HG03045 (cell line): Measurements from ENCODE around the gene UIMC1.

ENCODE experiments used
- ATAC-seq: cut with Tn5 transposase; IDR thresholded peaks from one replicate; pipeline ENCODE4 v1.9.1; 2021; ENCODE audit warnings: mild to moderate bottlenecking, moderate library complexity; ENCODE audit not compliant: unreplicated experiment

UIMC1 gene

DNA sequence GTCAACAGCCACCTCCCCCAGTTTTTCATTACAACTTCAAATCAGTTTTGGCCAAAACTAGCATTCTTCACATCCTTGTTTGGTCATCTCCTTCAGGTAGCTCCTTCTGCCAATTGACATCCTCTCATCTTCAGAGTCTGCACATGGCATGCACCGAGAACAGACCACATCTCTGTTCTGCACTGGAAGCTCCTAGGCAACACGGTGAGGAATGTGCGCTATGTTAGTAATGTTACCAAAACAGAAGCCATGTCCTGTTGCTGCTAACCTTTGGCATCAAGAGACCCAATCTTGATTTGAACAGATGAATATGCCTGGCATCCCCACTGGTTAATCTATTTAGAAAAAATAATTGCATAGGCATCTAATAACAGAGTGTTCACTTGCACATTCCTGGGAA, 102.3 kb downstream of the UIMC1 start:
- no peak for ATAC-seq

DNA sequence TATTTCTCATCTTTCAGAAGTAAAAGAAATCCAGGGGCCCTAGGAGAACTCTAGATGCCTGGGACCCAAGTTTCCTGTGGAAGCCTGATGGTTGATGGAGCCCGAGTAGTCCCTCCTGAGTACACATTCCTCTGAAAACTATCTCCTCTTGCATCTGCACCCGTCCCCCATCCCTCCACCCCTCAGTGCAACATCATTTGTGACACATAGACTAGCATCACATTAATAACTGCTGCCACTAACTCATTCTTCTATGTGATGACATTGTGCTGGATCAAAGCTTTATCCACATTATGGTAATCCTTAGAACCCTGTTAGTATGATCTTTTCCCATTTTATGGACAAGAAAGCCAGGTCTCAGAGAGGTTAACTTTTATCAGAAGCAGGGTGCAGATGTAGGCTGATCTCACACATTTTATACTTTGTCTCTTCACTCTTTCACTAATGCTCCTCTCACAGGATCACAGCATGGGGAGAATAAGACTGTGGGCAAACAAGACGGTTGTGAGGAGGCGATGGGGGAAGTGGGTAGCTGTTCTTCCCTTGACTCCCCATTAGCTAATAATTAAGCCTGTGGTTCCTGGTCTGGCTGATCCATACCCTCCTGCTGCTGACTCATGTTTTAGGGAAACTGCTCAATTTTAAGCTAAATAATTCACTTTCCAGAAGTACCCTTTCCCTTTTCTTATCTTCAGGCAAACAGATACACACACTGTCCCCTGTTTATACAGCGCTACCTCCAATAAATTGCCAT, 103.5 kb downstream of the UIMC1 start:
- ATAC-seq: no peak

DNA sequence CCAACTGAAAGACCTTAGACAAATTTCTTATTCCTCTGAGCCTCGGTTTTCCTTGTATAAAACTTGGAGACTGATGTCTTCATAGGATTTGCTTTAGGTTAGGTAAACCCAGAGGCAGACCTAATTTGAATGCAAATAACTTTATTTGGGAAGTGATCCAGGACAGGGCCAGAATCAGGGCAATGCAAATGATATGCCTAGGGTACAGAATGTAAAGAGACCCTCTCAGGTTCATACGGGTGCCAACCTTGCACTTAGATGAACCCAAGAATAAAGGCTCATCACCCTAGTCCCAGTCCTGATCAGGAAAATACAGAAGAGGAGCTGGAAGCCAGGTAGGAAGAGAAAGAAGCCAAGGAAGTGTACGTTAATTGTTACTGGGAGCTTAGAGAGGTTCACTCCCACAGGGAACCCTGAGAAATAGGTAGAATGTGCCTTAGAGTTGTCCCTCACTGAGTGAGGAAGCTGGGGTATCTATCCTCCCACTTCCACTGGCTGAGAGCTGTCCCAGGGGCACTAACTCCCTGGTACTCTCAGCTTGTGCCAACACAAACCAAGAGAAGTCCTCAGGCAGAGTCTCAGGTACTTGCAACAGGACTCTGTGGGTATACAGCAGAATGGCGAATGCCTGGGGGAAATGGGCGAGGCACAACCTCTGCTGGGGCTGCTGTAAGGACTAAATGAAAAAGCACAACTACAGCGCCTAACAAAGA, 104.3 kb downstream of the UIMC1 start:
- no peak for ATAC-seq

DNA sequence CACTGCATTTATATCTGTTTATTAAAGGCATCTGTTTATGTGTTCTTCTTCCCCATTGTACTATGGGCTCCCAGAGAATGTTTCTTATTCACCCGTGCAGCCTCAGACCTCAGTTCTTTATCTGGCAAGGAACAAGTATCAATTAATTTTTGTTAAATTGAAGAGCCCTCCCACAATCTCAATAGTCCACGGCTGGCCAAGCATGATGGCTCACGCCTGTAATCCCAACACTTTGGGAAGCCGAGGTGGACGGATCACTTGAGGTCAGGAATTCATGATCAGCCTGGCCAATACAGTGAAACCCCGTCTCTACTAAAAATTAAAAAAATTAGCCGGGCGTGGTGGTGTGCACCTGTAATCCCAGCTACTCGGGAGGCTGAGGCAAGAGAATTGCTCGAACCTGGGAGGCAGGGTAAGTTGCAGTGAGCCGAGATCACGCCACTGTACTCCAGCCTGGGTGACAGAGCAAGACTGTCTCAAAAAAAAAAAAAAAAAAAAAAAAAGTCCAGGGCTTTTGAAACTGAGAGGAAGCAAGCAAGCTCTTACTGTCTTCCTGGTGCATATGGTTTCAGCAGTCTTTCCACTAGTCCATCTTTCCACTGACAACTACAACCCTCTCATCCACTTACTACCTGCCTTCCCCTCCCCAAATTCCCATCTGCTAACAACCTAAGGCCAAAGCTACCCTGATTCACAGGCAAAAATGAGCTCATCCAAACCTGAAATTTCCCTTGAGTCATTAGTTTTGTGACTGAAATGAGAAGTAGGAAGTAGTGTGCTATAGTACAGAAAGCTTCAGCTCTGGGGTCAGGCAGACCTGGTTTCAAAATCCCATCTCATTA, 105.1 kb downstream of the UIMC1 start:
- peak; percentile 65 for ATAC-seq

DNA sequence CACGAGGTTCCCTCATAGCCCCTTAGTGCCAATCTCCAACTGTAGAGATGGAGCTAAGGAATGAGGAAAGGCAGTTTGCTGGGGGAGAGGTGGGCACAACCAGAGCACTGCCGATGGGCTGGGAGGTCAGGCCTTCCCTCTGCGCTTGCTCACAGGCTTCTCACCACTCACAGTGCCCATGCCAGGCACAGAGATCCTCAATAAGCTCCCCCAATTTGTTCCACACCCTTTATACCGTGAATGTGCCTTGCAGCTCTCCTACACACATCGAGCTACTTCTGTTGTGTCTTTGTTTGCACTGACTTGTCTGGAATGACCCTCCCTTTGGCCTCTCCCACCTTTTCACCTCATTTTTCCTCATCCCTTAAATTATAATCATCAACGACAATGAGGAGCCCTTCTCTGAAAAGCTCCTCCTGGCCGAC, 105.8 kb downstream of the UIMC1 start:
- no peak for ATAC-seq

DNA sequence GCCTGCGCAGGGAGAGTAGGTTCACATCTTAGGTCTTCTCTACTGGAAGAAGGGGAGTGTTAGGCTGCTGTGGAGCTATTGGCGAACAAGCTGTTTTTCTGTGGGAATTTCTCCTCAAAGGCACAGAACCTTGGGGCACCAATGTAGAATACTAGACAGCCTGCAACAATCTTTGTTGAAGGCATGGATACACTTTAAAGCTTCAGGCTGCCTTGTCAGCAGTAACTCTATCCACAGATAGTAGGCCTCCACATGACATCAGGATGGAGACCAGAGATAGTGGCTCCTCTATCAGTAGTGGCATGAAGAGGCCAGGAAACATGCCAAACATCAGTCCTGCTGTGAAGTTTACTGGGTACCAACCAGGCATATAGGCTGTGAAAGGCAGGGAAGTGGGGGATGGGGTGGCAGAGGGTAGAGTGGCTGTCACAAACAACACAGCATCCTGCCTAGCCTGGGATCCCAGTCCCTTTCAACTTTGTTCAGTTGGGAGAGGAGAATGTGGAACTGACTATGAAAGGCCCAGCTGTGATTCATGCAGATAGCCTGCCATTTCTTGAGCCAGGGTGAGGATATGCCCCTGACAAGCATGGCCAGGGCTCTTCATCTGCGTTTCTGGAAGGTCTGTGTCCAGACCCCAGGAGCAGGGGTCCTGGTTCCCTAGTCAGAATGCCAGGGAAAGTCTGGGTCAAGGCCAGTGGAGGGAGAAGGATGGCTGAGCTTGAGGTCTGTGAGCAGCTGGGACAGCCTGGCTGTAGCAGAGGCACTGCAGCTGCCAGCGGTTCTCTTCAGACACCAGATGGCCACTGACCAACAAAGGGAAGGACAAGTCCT, 106.4 kb downstream of the UIMC1 start:
- no peak for ATAC-seq

DNA sequence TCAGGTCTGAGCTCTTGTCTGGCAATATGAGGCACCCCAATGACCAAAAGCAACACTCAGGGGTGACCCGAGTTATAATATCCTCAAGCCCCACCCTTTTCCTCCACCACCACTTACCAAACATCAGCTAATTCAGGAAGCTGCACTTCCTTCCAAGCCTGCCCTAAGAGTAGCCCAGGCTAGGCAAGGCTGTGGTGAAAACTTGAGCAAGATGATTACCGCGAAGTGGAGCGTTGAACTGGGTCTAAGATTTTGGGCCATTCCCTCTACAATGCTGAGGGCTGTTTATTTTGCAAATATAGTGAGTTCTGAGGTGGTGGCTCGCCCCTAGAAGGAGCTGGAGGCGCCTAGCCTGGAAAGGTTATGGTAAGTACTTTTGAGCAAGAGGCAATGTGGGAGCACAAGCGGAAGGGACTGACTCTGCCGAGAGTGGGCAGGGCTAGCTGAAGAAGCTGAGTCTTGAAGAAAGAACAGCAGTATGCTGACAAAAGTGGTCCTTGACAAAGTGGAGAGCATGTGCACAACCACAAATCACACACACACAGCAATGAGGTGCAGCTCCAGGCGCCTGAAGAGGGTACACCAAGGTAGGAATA, 107.2 kb downstream of the UIMC1 start, which contains the start of gene HK3:
Gene HK3, minus strand, starts transcription at position 51 of the 596 bp plus-strand sequence. CDS start 3,187 bp downstream, outside the sequence.
- no peak for ATAC-seq

DNA sequence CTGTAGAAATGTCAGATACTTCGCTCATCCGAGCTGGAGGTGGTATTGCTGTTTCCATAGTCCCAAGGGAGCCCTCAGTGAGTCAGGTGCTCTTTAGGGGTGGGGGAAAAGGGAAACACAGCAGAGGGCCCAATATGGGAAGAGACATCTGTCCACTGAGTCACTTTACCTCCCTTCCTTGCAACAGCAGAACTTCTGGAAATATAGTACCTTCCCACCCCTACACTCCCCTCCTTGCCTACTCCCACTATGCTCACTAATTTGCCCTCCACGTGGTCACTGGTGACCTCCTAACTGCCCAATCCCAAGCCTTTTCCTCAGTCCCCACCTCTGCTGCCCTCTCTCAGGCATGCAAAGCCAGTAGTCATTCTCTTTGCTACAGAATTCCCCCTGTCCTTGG, 109.3 kb downstream of the UIMC1 start:
- no peak for ATAC-seq

DNA sequence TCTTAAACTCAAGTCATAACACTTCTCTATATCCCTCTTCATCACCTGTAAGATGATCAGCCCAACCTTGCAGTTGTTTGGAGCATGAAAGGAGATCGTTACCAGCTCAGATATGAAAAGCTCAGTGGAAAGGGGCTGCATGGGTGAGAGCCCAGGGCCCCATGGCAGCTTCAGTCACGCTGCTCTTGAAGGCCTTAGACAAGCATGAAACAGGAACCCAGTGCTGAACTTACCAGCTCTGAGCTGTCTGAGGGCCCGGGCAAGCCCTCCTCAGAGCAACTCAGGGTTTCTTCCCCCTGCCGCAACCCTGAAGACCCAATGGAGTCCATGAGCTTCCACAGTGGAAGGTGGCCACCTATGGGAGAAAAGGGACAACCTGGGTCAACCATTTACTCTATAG, 110.7 kb downstream of the UIMC1 start:
- no peak for ATAC-seq

DNA sequence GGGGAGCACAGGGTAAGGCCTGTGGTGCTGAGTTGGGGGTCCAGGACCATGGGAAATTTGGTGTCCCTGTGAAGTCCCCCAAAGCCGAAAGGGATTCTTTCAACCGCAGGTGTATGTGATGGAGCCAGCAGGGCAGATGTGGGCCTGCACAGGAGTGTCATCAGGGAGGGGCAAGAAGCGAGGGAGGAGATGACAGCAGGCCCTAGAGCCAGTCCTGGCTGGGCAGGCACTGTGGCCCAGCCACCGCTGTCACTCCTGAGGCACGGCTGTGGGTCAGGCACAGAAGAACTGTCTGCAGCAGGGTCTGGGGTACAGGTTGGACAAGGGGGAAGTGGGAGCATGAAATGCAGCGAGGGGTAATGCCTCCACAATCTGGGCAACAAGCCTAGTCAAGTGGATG, 112.3 kb downstream of the UIMC1 start:
- no peak for ATAC-seq

DNA sequence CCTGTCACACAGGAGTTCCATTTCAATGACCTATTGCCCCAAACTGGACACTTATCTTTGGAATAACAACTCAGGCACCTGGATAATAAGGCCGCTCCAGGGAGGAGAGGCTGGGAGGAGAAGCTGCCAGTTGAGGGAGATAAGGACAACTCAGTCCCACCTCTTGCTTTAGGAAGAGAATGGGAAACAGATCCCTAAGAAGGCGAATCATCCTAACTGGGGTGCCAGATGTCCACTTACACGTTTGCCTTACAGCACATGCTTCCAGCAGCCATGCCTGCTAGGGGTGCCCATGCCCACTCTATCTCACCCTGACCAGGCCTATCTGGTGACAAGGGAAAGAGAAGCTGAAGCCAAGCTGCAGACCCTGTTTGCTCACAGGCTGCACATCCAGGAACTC, 113.9 kb downstream of the UIMC1 start:
- no peak for ATAC-seq

DNA sequence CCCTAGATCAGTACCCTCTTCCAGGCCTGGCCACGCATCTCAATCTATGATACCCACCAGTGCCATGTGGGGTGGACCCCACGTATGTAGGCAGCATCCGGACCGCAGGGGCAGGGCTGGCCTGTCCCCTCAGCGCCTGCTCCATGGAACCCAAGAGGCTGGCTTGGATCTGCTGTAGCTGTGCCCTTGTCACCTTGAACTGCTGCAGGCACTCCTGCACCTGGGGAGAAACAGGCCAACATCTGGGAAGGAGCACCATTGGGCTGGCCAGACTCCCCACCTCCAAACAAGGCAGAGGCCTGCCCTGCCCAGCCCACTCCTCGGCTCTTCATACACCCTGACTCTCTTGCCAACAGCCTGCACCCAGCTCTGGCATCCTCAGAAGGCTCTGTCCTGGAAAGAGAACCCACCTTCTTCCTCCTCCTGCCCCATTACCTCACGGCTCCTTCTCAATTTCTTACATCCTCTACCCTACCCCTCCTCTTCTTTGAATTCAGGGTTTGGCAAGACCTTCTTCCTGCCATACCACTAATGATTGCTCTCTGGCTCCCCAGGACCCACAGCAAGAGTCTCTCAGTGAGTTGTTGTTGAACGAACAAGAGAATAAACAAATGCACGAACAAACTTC, 115.1 kb downstream of the UIMC1 start:
- no peak for ATAC-seq

DNA sequence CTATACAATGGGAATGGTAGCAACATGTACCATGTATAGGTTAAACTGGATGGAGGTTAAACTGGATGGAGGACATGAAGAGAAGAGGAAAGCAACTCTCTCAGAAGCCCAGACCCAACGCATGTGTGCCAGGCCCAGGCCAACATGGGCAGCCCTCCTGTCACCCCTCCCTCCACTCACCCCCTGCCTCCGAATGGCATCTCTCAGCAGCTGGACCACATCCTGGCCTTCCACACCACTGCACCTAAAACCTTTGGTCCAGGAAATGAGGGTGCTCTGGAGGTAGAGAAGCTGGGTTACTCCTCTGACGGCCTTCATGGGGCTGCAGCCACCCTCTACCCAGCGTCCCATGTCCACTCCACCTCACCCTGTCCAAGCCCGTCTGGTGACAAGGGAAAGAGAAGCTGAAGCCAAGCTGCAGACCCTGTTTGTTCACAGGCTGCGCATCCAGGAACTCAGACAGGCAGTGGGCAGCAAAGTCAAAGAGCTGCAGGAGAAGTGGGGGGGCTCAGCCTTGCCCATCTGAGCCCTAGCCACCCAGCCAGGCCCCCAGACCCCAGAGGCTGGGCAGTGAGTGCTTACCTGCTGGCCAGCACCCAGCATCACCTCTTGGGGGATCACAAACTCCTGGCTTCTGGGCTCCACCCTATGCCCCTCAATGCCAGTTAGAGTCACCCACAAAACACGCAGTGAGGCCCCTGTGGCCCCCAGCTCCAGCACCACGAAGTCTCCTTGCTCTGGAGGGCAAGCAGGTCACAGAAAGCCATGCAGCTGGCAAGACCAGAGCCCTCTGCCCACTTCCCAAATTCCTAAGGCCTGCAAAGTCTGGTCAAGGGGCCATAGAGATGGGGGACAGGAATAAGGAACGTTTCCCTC, 115.9 kb downstream of the UIMC1 start:
- no peak for ATAC-seq

DNA sequence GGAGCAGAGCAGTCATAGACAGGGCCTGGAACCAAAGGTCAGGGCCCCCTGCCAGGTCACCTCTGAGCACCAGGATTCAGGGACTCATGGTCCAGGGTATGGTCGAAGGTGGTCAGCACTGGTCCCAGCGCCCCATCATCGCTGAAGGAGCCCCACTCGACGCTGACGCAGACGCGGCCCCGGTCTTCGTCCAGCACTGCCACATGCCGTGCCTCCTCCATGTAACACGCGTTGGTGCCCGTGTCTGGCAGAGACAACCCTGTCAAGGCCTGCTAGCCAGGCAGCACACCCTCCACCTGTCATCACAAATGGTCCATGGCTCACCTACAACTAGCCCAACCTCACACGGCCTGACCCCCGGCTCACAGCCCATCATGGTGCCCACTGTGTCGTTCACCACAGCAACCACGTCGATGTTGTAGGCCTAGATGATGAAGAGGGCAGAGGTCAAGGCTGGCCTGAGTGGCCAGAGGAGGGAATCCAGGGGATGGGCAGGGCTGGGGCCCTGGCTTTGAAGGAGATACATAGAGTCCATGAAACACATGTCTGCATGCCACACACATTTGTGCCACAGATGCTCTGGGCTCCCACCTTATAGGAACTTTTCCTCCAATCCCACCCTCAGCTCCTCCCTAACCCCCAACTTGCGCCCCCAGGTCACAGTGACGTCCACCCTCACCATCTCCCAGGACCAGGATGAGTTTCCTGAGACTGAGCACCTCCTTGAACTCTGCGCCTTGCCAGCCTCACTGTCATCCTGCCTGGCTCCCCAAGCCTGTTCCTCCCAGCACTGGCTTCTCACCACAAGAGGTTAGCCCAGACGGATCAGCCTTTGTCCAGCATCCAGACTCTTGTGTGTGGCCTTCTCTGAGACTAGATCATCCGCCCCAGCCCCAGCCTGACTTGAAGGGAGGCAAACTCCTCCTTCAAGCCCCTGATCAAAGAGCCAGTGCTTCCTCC, 117.0 kb downstream of the UIMC1 start:
- ATAC-seq: no peak

DNA sequence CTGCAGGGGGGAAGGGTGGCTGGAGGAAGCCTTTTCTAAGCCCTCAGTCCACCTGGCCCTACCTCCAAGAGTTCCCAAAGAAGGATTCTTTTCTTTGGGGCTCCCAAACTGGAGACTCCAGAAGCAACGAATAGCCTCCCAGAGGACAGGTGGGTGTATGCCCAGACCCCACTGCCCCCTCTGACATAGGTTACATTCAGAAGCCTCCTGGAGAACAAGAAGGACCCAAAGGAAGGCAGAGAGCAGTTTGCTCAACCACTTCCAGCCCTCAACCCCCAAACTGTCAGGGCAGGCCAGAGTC, 117.8 kb downstream of the UIMC1 start:
- ATAC-seq: no peak

DNA sequence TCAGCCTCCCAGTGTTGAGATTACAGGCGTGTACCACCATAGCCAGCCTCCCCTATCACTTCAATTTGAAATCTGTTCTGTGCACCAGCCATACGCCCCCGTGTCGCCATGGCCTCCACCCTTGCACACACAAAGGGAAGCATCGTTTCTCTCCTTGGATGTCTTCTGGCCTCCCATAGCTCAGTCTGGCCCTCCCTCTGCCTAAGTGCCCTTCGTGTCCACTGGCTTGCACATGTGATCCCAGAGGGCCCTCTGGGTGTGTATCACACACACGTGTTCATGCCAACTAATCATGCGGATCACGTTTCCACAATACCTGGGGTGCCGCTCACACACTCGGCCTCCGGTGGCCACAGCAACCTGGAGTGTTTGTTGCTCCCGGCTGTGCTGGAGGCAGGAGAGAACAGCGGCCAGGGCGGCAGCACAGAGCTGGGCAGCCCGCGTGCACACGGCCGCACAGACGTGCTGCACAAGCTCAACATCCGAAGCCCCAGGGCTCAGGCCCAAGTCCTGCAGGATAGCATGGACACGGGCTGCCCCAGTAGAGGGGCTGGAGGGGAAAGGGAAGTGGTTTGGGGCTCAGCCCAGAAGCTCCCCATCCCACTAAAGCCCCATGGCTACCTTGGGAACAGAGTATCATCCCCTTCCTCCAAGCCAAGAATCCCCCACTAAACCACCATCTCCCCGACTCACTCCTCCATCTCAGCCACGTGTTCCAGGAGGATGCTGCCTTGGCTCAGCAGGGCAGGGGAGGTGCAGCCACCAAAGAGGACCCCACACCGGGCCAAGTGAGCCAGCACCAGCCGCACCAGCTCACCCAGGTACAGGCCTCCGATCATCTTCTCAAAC, 118.3 kb downstream of the UIMC1 start:
- no peak for ATAC-seq

DNA sequence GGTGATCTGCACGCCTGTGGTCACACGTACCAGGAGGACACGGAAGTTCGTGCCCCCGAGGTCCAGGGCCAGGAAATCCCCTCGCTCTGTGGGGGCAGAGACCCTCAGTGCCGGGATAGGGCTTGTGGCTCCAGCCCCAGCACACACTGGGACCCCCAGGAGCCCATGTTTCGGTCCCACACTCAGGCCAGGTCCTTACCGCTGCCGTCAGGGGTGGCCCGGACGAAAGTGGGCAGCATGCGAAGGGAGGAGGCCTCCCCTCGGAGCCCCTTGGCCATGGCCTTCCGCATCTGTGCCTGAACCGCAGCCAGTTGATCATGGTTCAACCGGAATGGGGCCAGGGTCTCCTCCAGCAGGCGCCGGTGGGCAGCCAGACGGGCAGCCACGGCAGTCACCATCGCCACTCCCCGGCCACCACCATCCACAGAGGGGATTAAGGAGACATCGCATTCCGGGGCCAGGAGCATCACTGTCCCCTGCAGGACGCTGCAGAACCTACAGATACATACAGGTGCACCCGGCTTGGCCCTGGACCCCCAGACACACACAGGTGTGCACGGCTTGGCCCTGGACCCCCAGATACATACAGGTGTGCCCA, 119.2 kb downstream of the UIMC1 start:
- ATAC-seq: no peak
